Fibroblast of villous mesenchyme (primary cell): ENCODE measurements around the gene ZFHX3. TPM values are rescaled to one million over a fixed set of nuclear protein-coding genes. Genes with fewer than 3 reads are reported as not detected.
A peak's percentile ranks its signal among the peaks of the same experiment; 100 is the strongest.

Experiments used
- DNase-seq: peaks from one replicate; pipeline ENCODE4 v3.0.0-alpha.2; 2010; ENCODE audit warnings: low read depth
- H3K4me3 ChIP-seq: 2 replicates; pipeline ENCODE4 v1.5.1; 2011; ENCODE audit warnings: low read depth, mild to moderate bottlenecking, low read length
- CTCF ChIP-seq: IDR thresholded peaks from 2 replicates; pipeline ENCODE4 v1.5.1; 2012; ENCODE audit warnings: low read depth, mild to moderate bottlenecking, low read length; ENCODE audit not compliant: insufficient read depth
- total RNA-seq: library from RNA; depleted of rRNA; stranded (reverse); fragments of >200 nt; gene quantifications from 2 replicates; pipeline ENCODE4 v1.2.3, GENCODE V29; 2012

ZFHX3 gene
- total RNA-seq, 1 donor, result 3.9 TPM

- H3K4me3 ChIP-seq, result no peak overlapping the region
- DNase-seq, result no peak
- TF ChIP-seq CTCF, result no peak
Measured at GRCh38 chr16:72860726-72861562, 187.0 kb downstream of the ZFHX3 start.

GRCh38 chr16:72859581-72859980 lies 188.3 kb downstream of the ZFHX3 start:
- no peak for TF ChIP-seq CTCF
- no peak for DNase-seq
- H3K4me3 ChIP-seq, result no peak overlapping the region

DNA sequence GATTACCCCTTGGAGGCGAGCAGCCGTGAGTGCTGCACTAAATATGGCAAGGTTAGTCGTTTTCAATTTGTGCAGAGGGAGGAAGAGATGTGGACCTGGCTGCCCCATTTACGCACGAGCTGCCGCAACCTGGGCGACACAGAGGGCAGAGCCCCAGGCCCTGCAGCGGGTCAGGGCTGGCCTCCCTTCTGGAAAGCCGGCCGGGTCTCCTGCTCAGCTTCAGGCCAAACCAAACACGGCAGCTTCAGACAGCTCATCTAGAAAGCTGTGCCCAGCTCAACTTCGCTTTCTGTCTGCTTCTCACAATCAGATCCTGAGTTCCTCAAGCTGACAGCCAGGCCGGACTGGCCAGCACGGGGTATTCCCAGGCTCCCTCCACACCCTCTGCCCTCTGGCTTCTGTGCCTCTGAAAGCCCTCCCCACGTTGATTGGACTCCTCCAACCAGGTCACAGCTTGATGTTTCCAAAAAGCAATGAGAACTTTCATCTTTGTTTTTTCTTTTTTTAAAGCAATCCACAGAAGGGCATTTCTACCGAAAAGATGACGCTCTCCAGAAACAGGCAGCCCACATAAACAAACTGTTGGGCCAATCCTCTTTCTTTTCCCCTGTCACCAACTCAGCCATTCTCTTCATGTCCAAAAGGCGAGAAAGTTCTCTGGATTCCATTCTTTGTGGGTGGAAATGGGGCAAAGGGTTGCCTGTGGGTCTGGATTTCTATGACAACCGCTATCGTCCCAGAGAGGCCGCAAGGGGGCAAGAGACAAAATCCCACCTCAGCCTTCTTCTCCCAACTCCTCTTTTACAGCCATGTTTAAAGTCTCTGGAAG lies 189.0 kb downstream of the ZFHX3 start:
- no peak overlapping the region for H3K4me3 ChIP-seq
- peak; percentile 73 for DNase-seq
- TF ChIP-seq CTCF, result peak; percentile 26

DNA sequence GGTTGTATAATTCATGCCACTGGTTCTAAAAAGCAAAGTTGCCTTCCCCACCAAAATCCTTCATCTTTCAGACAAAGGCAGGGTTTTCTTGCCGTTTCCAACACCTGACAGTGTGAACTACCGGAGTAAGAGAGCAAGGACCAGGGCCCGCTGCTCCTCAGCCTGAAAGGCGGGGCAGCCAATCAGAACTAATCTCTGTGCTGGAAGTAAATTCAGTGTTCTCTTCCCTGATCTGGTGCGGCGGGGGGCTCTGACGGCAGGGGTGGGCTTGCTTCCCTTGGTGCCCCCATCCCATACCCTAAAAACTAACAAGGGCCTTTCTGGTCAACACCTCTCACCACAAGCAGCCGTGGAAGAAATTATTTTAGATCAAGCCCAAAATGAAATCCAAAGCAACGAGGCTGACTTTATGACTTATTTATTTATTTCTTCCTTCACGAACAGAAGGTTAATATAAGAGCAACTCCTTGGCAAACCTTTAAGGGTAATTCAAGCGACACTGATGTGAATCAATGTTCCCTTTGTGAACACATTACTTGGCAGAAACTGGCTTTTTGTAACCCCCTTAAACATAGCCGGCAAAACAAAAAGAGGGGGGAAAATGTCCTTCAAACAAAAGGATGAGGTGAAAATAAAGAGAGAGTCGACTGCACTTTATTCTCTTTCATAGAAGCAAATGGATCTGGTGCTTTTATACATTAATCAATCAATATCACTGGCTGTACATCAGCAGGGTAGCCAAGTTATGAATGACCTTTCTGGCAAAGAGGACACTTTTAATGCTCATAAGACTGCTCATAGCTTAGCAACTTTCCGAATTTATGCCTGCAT lies 189.9 kb downstream of the ZFHX3 start:
- no peak for DNase-seq
- no peak overlapping the region for H3K4me3 ChIP-seq

GRCh38 chr16:72856797-72857196 lies 191.1 kb downstream of the ZFHX3 start:
- DNase-seq, result no peak
- peak; percentile 51 for TF ChIP-seq CTCF

More for the DNA sequence above, 189.9 kb downstream of the ZFHX3 start:
- no peak for TF ChIP-seq CTCF

DNA sequence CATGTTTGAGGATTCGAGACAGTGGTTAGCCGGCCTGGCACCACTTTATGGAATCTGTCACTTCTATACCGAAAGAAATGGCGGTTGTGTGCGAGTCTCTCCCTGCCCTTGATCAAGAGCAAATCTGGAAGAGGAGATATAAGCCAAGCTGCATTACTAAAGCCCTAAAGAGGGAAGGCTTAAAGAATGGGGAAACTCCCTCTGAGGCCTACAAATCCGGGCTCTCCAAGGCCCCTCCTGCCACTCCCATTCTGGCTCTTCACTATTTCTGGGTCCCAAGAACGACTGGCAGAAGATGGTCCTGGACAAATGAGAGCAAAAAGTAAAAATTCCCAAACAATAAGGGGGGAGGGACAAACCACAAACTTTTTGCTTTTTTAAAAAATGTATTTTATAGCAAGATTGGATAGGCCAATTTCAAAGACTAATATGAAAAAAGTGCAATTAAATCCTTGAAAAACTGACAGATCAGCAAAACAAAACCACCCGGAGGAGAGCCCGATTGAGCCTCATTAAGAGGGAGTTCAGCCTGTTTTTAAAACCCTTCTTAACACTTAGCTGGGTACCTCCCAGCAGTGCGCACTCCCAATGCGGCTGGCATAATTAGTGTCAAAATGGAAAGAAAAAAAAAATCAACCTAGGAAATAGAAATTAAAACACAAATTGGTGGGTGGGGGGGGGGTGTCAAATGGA lies 193.5 kb downstream of the ZFHX3 start:
- no peak overlapping the region for H3K4me3 ChIP-seq
- DNase-seq, result no peak
- no peak for TF ChIP-seq CTCF

More at GRCh38 chr16:72856797-72857196, 191.1 kb downstream of the ZFHX3 start:
- no peak overlapping the region for H3K4me3 ChIP-seq
